G401 (cell line): ENCODE data around the gene CLCN5. TPM values are rescaled to one million over a fixed set of nuclear protein-coding genes. Genes with fewer than 3 reads are reported as not detected.
"Not testable (repeated sequence)": the region's sequence is repeated elsewhere in the genome, so short reads cannot be mapped to it uniquely, and the experiment has no call there.

Experiments used
- DNase-seq: peaks from one replicate; pipeline ENCODE4 v3.0.0-alpha.2; 2015; ENCODE audit warnings: low spot score
- in situ Hi-C: cut with HindIII; loops from 2 replicates; pipeline ENCODE4 v1.10.0; 2016; ENCODE audit warnings: low sequenced_read_pairs, mixed read lengths
- total RNA-seq: library from RNA; depleted of rRNA; stranded (reverse); fragments of >200 nt; shearing (Covaris generic); gene quantifications from 2 replicates; pipeline ENCODE4 v1.2.3, GENCODE V29; 2014

The CLCN5 gene
- total RNA-seq, 1 experiment from 2014 or later: 7.1 TPM

- DNase-seq: no peak
- in situ Hi-C loops: no loop called here
Observed at GRCh38 chrX:49991758-49992157, 69.4 kb downstream of the CLCN5 start.

GRCh38 chrX:49992853-49993252, 70.5 kb downstream of the CLCN5 start:
- no peak for DNase-seq
- in situ Hi-C loops: no loop called here

GRCh38 chrX:49993661-49994060, 71.3 kb downstream of the CLCN5 start:
- in situ Hi-C loops: no loop called here

GRCh38 chrX:49995107-49995731, 72.8 kb downstream of the CLCN5 start:
- DNase-seq: no peak
- in situ Hi-C loops: no loop called here

More at GRCh38 chrX:49993661-49994060, 71.3 kb downstream of the CLCN5 start:
- DNase-seq: no peak

GRCh38 chrX:49995795-49996455, 73.5 kb downstream of the CLCN5 start:
- in situ Hi-C loops: no loop called here
- DNase-seq: no peak

GRCh38 chrX:49996474-49996873, 74.1 kb downstream of the CLCN5 start:
- DNase-seq: no peak
- in situ Hi-C loops: no loop called here

GRCh38 chrX:49999087-49999486, 76.7 kb downstream of the CLCN5 start:
- DNase-seq: no peak
- in situ Hi-C loops: no loop called here

- in situ Hi-C loops: no loop called here
- no peak for DNase-seq
Observed at GRCh38 chrX:50000937-50001542, 78.6 kb downstream of the CLCN5 start.

GRCh38 chrX:50002067-50002714, 79.8 kb downstream of the CLCN5 start:
- in situ Hi-C loops: no loop called here
- no peak for DNase-seq

- in situ Hi-C loops: no loop called here
- no peak for DNase-seq
Observed at GRCh38 chrX:50003467-50003866, 81.1 kb downstream of the CLCN5 start.

GRCh38 chrX:50003927-50004326, 81.5 kb downstream of the CLCN5 start:
- in situ Hi-C loops: no loop called here
- DNase-seq: no peak

- DNase-seq, in situ Hi-C loops: not testable (repeated sequence)
Observed at GRCh38 chrX:50025591-50025990, 103.2 kb downstream of the CLCN5 start.

GRCh38 chrX:50035126-50035525, 112.7 kb downstream of the CLCN5 start:
- no peak for DNase-seq
- in situ Hi-C loops: no loop called here

- DNase-seq: no peak
- in situ Hi-C loops: no loop called here
Observed at GRCh38 chrX:50036426-50036825, 114.0 kb downstream of the CLCN5 start.

GRCh38 chrX:50045823-50046222, 123.4 kb downstream of the CLCN5 start:
- no peak for DNase-seq
- in situ Hi-C loops: no loop called here

GRCh38 chrX:50049228-50049627, 126.8 kb downstream of the CLCN5 start:
- DNase-seq: no peak
- in situ Hi-C loops: no loop called here

GRCh38 chrX:50054147-50054546, 131.8 kb downstream of the CLCN5 start:
- in situ Hi-C loops: no loop called here
- DNase-seq: no peak

GRCh38 chrX:50066318-50066937, 144.0 kb downstream of the CLCN5 start:
- DNase-seq: no peak
- in situ Hi-C loops: no loop called here

- in situ Hi-C loops: no loop called here
- peak; percentile 91 for DNase-seq
Observed at GRCh38 chrX:50067435-50068284, 145.3 kb downstream of the CLCN5 start.
